DLD1 (cell line): ENCODE measurements around the gene SPATA21.
"Not testable (repeated sequence)": the region's sequence is repeated elsewhere in the genome, so short reads cannot be mapped to it uniquely, and the experiment has no call there.

Source experiments
- in situ Hi-C: cut with HindIII; loops from 2 replicates; pipeline ENCODE4 v1.10.0; 2017; ENCODE audit warnings: low sequenced_read_pairs

The SPATA21 gene, protein sequence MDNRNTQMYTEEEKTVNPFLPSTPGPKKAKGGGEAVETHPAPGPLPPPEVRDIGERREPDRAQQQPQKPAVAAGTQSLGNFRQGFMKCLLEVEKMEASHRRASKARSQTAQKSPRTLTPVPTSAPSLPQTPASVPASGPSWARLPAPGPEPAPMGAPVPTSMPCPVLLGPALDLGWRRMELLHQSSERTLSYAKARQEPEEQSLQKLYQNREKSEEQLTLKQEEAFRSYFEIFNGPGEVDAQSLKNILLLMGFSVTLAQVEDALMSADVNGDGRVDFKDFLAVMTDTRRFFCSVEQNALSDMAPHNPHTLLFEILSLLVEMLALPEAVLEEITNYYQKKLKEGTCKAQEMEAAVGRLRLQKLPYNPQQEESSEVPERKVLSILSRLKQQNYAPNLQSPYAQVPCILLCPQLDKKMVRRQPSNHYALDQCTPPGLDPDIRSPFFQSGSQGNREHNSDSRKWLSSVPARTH

DNA sequence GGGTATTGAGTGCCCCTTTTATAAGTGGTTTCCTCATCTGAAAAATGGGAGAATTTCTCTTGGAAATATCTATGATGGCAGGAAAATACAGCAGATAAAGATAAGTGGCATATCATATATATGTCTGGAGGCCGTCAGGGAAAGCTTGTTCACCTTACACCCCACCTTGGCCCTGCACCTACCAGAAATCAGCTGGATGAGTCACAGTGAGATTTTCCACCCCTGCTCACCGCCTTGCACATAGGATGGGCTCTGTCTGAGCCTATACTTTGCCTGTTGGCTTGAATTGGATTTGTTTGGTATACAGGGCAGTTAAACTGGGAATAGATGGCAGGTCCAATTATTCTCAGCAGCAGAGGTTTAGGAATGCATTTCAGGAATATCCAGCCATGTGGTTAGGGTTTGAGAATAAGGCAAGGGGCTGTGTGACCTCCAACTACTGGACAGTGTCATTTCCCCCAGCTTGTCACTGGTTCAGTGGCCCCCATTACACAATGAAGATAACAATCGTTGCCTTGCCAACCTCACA, at the start of gene SPATA21:
Gene SPATA21 (minus strand): TSS at position 479 of the 529 bp plus-strand sequence. CDS start 6,053 bp downstream, outside the sequence.
- in situ Hi-C loops, result no loop called here

DNA sequence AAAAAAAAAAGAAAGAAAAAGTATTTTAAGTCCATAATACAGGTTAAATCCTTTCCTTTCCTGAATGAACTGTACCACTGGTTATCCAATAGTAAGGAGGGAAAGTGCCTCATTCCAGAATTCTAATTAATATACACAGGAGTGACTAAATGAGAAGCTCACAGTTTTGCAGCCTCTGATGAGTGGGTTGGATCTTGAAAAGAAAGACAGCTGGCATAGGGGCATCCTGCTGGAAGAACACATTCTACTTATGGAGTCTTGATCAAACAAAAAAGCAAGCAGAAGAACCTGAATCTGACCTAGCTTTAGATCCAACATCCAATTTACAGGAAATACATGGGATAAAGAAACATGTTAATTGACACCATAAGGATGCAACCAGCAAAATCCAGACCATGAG, 49.8 kb upstream of the SPATA21 start:
- in situ Hi-C loops, result not testable (repeated sequence)

DNA sequence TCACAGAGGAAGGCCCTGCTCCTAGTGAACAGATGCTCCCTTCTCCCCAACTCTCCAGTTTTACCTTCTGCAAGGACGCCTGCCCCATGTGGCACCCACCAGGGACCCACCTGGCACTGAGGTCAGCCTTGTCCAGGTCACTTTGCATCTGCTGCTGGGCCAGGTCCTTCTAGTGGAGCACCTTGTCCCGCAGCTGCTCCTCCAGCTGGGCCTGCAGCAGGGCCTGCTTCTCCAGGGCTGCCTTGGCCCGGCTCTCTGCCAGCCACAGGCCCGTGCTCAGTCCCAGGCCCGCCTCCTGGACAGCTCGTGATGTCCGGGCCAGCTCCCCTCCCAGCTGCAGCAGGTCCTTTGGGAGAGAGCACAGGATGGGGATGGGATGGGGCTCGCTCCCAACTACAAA, 49.1 kb upstream of the SPATA21 start:
- in situ Hi-C loops, result not testable (repeated sequence)

DNA sequence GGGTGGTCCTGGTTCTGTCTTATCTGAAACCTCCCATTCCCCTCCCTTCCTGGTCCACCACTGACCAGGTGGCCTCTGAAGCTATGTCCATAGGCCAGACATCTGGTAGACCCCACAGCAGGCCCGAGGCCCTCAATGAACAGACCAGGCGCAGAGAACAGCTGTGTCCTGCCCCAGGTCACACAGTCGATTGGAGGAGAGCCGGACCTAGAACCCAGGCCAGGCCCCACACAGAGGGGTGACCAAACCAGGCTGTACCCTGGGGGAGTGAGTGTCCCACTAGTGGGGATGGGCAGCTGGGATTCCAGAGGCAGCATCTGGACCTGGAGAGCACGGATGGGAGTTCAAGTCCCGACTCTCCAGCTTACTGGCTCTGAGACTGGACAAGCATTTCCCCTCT, 47.7 kb upstream of the SPATA21 start:
- in situ Hi-C loops, result no loop called here

DNA sequence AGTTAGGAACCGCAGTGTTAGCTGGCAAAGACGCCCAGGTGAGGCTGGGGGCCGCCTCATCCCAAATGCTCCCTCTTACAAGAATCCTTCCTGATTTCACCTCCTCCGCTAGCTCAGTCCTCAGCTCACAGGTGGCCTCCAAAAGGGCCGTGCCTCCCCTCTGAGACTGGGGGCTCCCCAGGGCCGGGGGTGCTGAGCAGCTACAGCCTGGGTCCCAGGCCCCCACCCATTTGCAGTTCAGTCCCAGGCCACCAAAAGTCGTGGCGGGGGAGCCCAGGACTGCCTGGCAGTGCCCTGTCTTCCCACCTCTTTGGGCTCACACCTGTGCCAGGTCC, 47.2 kb upstream of the SPATA21 start:
- in situ Hi-C loops, result no loop called here

DNA sequence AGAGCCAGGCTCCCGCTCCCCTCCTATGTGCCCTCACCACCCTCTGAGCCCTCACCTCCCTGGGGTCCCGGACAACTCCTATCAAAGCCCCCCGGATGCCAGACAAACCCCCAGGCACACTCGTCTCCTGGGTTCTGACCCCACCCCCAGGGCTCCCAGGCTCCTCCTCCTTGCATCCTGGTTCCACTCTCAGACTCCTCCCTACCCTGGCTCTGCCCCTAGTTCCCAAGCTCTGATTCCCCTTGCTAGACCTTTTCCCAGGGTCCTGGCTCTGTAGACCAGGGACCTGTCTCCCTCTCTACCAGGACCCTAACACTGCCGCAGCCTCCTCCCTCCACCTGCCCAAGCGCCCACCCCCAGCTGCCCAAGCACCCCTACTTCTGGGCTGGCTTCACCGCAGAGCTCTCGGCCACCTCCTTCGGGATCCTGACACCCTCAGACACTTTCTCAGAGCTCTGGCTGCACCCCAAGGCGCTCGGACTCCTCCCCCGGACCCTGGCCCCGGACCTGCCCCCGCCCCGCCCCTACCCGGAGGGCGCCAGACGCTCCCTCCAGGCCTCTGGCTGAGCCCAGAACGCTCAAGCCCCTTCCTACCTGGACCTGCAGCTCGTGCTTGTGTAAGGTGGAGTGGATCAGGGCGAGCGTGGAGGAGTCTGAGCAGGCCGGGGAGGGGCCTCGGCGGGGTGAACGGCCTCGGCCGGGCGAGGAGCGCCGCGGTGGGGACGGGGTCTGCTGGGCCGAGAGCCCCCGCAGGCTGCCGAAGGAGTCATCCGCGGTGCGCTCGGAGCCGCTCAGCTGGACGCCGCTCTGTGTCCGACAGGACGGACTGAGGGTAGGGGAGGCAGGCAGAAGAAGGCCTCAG, 46.6 kb upstream of the SPATA21 start:
- in situ Hi-C loops, result not testable (repeated sequence)

DNA sequence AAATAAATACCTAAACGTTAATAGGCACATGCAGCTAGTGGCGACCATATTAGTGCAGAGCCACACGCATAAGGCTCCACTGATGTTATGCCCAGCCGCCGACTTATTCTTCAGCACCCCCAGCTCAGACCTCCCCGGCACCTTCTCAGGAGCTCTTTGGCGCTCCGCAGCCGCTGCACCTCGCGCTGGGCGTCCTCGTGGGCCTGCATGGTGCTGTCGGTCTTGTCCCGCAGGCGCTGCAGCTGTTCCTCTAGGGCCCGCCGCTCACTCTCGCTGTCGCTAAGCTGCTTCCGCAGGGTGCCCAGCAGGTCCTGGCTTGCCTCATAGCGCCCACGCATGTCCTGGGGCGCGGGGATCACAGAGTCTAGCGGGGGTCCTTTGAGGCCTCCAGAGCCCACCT, 45.9 kb upstream of the SPATA21 start:
- in situ Hi-C loops, result not testable (repeated sequence)

DNA sequence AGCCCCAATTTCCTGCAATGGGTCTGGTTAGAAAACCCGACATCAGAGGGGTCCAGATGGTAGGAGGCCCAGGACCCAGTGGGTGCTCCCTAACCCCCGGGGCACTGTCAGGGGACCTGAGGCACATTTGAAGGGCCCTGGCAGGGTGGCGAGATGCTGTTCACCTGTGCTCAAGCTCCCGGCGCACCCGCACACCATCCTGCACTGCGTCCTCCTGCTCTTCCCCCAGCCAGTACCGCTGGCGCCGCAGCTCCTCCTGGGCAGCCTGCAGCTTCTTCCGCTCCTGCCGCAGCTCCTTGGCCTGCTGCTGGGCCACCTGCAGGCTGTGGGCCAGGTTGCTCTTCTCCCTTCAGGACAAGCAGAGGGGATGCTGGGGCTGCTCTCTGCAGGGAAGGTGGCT, 40.9 kb upstream of the SPATA21 start:
- in situ Hi-C loops, result no loop called here

DNA sequence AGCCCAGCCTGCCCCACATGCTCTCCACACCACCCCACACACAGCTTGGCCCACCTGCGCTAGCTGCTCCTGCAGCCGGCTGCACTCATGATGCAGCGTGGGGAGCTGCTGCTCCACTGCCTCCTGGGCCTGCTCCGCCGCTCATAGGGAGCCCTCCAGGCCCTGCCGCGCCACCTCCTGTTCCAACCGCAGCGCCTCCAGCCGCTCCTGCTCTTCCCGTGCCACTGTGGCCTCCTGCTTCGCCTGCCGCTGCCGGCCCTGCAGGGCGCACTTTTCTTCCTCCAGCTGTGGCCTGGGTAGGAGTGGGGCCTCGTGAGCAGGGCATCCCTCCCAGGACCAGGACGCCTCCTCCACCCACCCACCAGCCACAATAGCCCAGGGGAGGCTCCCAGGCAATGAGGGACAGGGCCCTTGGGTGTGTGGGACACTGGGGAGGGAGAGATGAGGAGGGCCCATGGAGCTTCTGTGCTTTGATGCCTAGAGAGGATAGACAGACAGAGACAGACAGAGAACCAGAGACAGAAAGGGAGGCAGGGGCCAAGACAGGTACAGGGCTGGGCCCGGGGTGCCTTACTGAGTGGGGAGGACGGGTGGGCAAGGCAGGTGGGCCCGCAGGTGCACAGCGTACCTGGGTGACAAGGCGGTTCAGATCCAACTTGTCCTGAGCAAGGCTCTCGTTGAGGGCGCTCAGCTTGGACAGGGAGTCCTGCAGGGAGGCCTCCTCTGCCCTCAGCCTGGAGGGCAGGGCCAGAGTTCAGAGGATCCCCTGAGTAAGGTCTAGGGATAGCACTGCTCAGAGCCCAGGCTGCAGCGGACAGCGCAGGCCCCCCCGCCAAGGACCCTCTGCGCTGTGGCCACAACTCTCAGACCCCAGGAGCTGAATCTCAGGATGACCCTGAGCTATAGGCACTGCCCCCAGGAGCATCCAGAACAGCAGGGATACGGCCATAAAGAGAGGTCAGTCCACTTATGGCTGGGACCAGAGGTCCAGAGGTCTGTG, 38.8 kb upstream of the SPATA21 start:
- in situ Hi-C loops, result not testable (repeated sequence)

DNA sequence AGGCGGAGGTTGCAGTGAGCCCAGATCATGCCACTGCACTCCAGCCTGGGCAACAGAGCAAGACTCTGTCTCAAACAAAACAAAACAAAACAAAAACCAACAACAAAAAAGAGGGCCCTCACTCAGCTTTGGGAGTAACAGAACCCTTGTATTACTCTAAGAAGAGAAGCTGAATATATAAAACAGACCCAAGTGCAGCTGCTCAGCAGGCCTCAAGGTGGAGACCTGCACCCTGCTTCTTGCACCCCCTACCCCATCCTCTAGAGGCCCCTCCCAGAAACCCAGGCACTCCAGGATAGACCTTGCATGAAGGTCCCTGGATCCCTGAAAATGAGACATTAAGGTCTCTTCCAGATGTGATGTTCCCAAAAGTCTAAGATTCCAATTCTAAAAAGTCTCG, 37.7 kb upstream of the SPATA21 start:
- in situ Hi-C loops, result not testable (repeated sequence)

DNA sequence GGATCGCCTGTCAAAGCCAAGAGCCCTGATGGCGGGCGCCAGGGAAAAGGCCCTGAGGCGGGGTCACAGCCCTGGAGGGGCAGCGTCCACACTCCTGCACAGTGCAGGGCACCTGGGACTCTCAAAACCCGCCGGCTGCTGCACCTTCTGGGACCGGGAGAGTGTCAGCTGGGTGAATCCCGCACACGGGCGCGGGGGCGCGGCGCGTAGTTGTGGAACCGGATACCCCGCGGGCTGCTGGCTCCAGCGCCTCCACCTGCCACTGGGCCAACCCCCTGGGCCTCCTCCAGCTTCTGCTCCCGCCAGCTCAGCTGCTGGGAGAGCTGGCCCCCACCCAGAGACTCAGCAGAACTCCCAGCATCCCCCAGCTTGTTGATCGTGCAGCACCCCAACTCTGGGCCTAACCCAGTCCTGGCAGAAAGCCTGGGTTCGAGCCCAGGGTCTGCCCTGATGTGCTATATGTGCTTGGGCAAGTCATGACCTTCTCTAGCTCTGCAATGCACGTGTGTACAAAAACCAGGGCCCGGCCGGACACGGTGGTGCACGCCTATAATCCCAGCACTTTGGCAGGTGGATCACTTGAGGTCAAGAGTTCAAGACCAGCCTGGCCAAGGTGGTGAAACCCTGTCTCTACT, 37.1 kb upstream of the SPATA21 start:
- in situ Hi-C loops, result no loop called here

DNA sequence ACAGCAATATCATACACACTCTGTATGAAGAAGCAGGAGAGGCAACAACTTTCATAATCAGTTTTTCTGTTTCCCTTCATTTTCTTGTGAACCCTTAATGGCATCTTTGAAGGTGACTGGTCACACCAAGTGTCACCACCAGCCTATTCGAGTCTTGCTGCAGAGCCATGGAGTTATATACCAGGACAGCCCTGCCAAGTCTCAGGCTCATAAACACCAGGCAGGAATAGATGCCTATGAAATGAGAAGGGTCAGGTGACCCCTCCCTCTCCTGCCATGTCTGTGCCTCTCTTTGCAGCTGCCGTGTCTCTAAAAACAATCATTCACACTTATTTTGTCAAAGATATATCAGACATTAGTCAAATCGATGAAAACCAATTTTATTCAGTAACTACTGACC, 31.3 kb upstream of the SPATA21 start:
- in situ Hi-C loops, result no loop called here

DNA sequence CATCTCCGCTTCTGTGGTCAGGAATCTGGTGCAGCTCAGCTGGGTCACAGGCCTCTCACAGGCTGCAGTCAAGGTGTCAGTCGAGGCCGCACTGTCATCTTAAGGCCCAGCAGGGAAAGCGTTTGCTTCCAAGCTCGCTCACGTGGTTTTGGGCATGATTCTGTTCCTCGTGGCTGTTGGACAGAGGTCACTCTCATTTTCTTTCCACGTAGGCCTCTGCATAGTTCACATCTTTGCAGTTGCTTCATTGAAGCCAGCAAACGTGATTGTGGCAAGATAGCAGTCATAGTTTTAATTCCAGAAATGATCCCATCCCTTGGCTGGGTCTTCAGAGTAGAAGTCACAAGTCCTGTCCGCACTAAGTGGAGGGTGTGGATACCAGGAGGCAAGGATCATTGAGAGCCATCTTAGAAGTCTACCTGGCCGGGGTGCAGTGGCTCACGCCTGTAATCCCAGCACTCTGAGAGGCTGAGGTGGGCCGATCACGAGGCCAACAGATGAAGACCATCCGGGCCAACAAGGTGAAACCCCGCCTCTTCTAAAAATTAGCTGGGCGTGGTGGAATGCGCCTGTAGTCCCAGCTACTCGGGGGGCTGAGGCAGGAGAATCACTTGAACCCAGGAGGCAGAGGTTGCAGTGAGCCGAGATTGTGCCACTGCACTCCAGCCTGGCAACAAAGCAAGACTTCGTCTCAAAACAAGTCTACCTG, 27.8 kb upstream of the SPATA21 start:
- in situ Hi-C loops, result no loop called here

DNA sequence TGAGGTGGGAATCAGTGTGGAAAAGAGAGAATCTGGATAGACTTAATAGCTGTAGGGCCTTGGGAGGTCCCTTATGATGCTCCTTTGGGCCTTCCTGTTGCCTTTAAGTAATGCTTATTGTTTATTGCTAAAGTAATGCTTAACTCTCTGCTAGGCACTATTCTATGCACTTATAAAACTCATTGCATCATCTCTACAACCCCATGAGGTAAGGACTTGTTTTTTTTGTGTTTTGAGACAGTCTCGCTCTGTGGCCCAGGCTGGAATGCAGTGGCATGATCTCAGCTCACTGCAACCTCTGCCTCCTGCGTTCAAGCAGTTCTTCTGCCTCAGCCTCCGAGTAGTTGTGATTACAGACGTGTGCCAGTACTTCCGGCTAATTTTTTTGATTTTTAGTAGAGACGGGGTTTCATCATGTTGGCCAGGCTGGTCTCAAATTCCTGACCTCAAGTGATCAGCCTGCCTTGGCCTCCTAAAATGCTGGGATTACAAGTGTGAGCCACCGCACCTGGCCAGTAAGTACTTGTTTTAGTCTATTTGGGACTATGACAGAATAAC, 25.6 kb upstream of the SPATA21 start:
- in situ Hi-C loops, result no loop called here

DNA sequence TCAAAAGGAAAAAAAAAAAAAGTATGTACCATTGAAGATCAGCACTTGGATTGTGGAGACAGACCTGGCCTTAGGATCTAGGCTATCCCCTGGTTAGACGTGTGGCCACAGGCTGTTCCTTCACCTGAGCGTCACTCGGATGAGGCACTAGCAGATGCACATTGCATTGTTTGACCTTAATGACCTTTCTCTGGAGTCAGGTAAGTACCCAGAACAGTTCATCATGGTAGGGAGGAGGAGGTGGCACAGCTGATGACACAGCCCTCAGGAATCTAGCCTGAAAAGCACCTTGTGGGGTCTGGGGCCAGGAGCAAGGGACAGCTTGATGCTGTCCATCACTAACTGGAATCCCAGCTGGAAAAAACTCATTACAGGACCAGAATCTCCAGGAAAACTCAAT, 24.5 kb upstream of the SPATA21 start:
- in situ Hi-C loops, result no loop called here

DNA sequence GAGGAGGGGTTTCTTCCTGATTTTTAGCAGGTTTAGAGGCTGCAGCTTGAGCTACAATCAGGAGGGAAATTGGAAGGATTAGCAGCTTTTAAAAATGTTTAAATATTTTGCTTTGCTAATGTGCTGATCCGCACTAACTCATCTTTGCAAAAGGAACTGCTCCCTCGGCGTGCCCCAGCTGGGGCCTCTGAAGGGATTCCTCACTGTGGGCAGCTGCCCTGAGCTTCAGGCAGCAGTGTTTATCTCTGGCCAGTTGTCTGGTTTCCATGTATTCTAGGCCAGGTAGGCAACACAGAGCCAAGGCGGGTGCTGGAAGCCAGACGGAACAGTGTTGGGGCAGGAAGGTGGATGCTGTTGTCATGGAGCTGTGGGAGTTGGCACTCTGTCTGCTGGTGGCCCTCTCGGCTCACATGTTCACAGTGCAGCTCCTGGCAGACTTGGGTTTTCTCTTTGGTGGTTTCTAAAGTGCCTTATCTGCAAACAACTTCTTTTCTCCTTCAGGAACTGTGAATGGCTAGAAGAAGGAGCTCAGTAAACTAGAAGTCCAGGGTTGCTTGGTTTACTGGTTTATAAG, 22.2 kb upstream of the SPATA21 start:
- in situ Hi-C loops, result no loop called here

DNA sequence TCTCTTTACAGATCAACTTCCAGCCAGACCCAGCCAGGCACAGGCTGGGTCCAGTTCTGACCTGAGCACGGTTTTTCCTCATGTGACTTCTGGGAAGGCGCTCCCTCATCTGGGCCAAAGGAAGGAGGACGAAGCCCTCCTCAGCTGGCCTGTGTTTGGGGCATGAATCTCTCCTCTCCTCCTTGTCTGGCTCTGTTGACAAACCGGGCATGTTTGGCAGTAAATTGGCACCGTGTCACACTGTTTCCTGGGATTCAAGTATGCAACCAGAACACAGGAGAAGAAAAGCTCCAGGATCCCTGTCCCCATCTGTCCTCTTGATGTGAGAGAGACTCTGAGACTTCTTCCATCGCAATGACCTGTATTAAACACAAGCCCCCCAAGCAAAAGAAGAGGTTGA, 21.6 kb upstream of the SPATA21 start:
- in situ Hi-C loops, result no loop called here

DNA sequence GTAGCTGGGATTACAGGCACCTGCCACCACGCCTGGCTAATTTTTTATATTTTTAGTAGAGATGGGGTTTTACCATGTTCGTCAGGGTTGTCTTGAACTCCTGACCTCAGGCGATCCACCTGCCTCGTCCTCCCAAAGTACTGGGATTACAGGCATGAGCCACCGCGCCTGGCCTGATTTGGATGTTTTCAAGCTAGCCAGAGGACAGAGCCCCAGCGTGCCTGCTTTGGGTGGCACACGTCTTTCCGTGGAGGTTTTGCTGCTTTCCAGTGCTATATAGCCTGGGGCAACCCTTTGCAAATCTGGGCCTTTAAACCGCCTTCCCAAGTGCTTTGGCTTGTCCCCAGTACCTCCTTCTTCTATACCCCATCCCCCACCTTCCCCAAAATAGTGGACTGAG, 18.9 kb upstream of the SPATA21 start:
- in situ Hi-C loops, result not testable (repeated sequence)

DNA sequence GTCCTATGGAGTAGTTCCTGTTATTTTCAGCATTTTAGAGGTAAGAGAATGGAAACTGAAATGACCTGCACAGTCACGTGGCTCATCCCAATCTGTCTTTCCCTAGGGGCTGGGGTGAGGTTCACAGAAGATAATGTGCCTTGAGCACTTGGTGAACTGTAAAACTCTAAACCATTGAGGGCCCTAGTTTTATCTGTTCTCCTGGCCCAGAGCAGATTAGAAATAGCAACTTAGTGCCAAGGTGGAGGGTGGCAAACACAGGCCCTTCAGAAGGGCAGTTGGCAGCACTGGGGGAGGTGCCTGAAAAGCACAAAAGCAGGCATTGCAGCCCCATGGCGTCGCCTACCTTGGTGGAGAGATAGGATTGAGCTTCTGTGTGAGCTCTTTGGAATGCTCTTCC, 17.7 kb upstream of the SPATA21 start:
- in situ Hi-C loops, result not testable (repeated sequence)
